H1 (cell line): ENCODE results near the gene TSGA10IP. TPM values are rescaled to one million over a fixed set of nuclear protein-coding genes. Genes with fewer than 3 reads are reported as not detected.

Experiments used
- CTCF ChIA-PET: fragments of 300-600 bp; sonication (Branson Sonifier 250); formaldehyde crosslinking; loops from one replicate; lab custom pipeline; 2021; ENCODE audit not compliant: partially characterized antibody; lab: Charles Lee
- POLR2A ChIA-PET: fragments of 300-600 bp; sonication (Branson Sonifier 250); formaldehyde crosslinking; loops from one replicate; lab custom pipeline; 2021; ENCODE audit warnings: inconsistent platforms; ENCODE audit not compliant: partially characterized antibody; lab: Charles Lee
- DNase-seq, 2 experiments: peaks; one replicate each; pipeline versions ENCODE4 v3.0.0 to v3.0.0-alpha.2; 2010 to 2022; ENCODE audit warnings: low spot score in 2 of 2, low read depth in 1 of 2, mixed read lengths in 1 of 2
- FAIRE-seq: peaks from 2 replicates; lab custom pipeline; 2011; peaks lifted over from hg19 to GRCh38; lab: Jason Lieb, UNC
- H2AFZ ChIP-seq: 2 replicates; pipeline ENCODE4 v1.8.1; 2012; ENCODE audit warnings: low read length, inconsistent platforms
- H2AK5ac ChIP-seq: 2 replicates; pipeline ENCODE4 v1.6.1; 2013; ENCODE audit warnings: low read depth, low read length
- H2BK120ac ChIP-seq: replicated peaks from 2 replicates; pipeline ENCODE3; 2013; ENCODE audit warnings: low read depth, low read length, inconsistent platforms
- H2BK12ac ChIP-seq: 2 replicates; pipeline ENCODE4 v1.6.1; 2013; ENCODE audit warnings: low read depth, low read length
- H2BK15ac ChIP-seq: 2 replicates; pipeline ENCODE4 v1.6.1; 2013; ENCODE audit warnings: low read length
- H2BK20ac ChIP-seq: 2 replicates; pipeline ENCODE4 v1.6.1; 2013; ENCODE audit warnings: low read length
- H2BK5ac ChIP-seq: 2 replicates; pipeline ENCODE4 v1.6.1; 2013; ENCODE audit warnings: low read depth, low read length
- H3K14ac ChIP-seq: 2 replicates; pipeline ENCODE4 v1.6.1; 2013; ENCODE audit warnings: inconsistent platforms; ENCODE audit not compliant: insufficient read length
- H3K18ac ChIP-seq: 2 replicates; pipeline ENCODE4 v1.6.1; 2013; ENCODE audit warnings: low read length; ENCODE audit errors: extremely low read depth
- H3K23ac ChIP-seq: 2 replicates; pipeline ENCODE4 v1.6.1; 2013; ENCODE audit warnings: inconsistent platforms; ENCODE audit not compliant: insufficient read length
- H3K23me2 ChIP-seq: 2 replicates; pipeline ENCODE4 v1.6.1; 2013; ENCODE audit warnings: low read depth, low read length
- H3K27ac ChIP-seq: 2 replicates; pipeline ENCODE4 v1.6.1; 2011; ENCODE audit warnings: low read depth, low read length, inconsistent platforms
- H3K27me3 ChIP-seq, 4 experiments: replicated peaks in 1 of 4; 1 replicate in 1 of 4; 2 replicates in 3 of 4; pipeline versions ENCODE4 v1.6.1 to v1.8.1; 2011 to 2013; ENCODE audit warnings: low read length in 3 of 4, mild to moderate bottlenecking in 3 of 4, inconsistent platforms in 2 of 4, mixed read lengths in 2 of 4, moderate library complexity in 1 of 4; ENCODE audit not compliant: control insufficient read depth in 3 of 4, insufficient read depth in 3 of 4; ENCODE audit errors: extremely low read depth in 1 of 4
- H3K36me3 ChIP-seq, 4 experiments: 2 replicates each; pipeline versions ENCODE4 v1.6.1 to v1.8.1; 2011 to 2013; ENCODE audit warnings: mild to moderate bottlenecking in 4 of 4, low read length in 3 of 4, moderate library complexity in 2 of 4, control low read depth in 1 of 4, inconsistent platforms in 1 of 4; ENCODE audit not compliant: insufficient read depth in 4 of 4, control insufficient read depth in 2 of 4
- H3K4ac ChIP-seq: replicated peaks from 2 replicates; pipeline ENCODE3; 2013; ENCODE audit warnings: low read length, low read depth, mixed read lengths, inconsistent platforms; ENCODE audit not compliant: insufficient read length
- H3K4me1 ChIP-seq, 4 experiments: replicated peaks in 1 of 4; 1 replicate in 1 of 4; 2 replicates in 3 of 4; pipeline versions ENCODE4 v1.6.1 to v1.8.1; 2011 to 2013; ENCODE audit warnings: low read length in 3 of 4, inconsistent platforms in 2 of 4, mixed read lengths in 1 of 4; ENCODE audit not compliant: insufficient read depth in 4 of 4, control insufficient read depth in 3 of 4
- H3K4me2 ChIP-seq, 2 experiments: 2 replicates each; pipeline versions ENCODE4 v1.6.1 to v1.8.1; 2011 to 2013; ENCODE audit warnings: low read depth in 2 of 2, low read length in 2 of 2, control low read depth in 1 of 2, inconsistent platforms in 1 of 2, mild to moderate bottlenecking in 1 of 2; ENCODE audit not compliant: insufficient read depth in 1 of 2
- H3K4me3 ChIP-seq, 4 experiments: fragments of 200-600, 300-600 bp in 1 of 4; sonication (generic), shearing (Covaris generic), sonication (Bioruptor Twin) in 1 of 4; 2 replicates each; pipeline versions ENCODE4 v1.5.1 to v1.8.1; 2011 to 2016; ENCODE audit warnings: low read length in 4 of 4, low read depth in 3 of 4, control low read depth in 2 of 4, inconsistent platforms in 2 of 4, mild to moderate bottlenecking in 2 of 4, mixed read lengths in 1 of 4, moderate library complexity in 1 of 4; ENCODE audit not compliant: insufficient read depth in 2 of 4; ENCODE audit errors: extremely low read depth in 1 of 4
- H3K56ac ChIP-seq: replicated peaks from 2 replicates; pipeline ENCODE3; 2013; ENCODE audit warnings: low read depth, mild to moderate bottlenecking, mixed read lengths, low read length, inconsistent platforms; ENCODE audit not compliant: insufficient read length
- H3K79me1 ChIP-seq: 2 replicates; pipeline ENCODE4 v1.6.1; 2013; ENCODE audit warnings: low read depth, low read length, control low read depth
- H3K79me2 ChIP-seq, 2 experiments: 2 replicates each; pipeline versions ENCODE4 v1.6.1 to v1.8.1; 2012 to 2013; ENCODE audit warnings: low read length in 2 of 2, mild to moderate bottlenecking in 2 of 2, inconsistent platforms in 1 of 2; ENCODE audit not compliant: insufficient read depth in 2 of 2, control insufficient read depth in 1 of 2
- H3K9ac ChIP-seq, 4 experiments: replicated peaks in 1 of 4; 1 replicate in 1 of 4; 2 replicates in 3 of 4; pipeline versions ENCODE4 v1.6.1 to v1.8.1; 2011 to 2013; ENCODE audit warnings: low read depth in 3 of 4, low read length in 3 of 4, control low read depth in 2 of 4, mild to moderate bottlenecking in 2 of 4, moderate library complexity in 2 of 4, inconsistent platforms in 1 of 4; ENCODE audit errors: extremely low read depth in 1 of 4
- H3K9me3 ChIP-seq, 2 experiments: 2 replicates each; pipeline versions ENCODE4 v1.6.1 to v1.8.1; 2012 to 2013; ENCODE audit warnings: mild to moderate bottlenecking in 2 of 2, moderate library complexity in 2 of 2, control low read depth in 1 of 2, inconsistent platforms in 1 of 2, low read depth in 1 of 2, low read length in 1 of 2, mixed read lengths in 1 of 2; ENCODE audit not compliant: insufficient read depth in 2 of 2
- H4K20me1 ChIP-seq, 2 experiments: replicated peaks in 1 of 2; 2 replicates each; pipeline versions ENCODE3 to v1.8.1; 2011 to 2013; ENCODE audit warnings: inconsistent platforms in 2 of 2, low read length in 2 of 2, mild to moderate bottlenecking in 1 of 2; ENCODE audit not compliant: insufficient read depth in 2 of 2, control insufficient read depth in 1 of 2
- H4K5ac ChIP-seq: 2 replicates; pipeline ENCODE4 v1.6.1; 2013; ENCODE audit warnings: low read length, low read depth, mixed read lengths, inconsistent platforms; ENCODE audit not compliant: insufficient read length
- H4K8ac ChIP-seq: 2 replicates; pipeline ENCODE4 v1.8.0; 2013; ENCODE audit warnings: mild to moderate bottlenecking, moderate library complexity, low read length, inconsistent platforms; ENCODE audit not compliant: insufficient read depth; ENCODE audit errors: extremely low read depth
- H4K91ac ChIP-seq: replicated peaks from 2 replicates; pipeline ENCODE3; 2013; ENCODE audit warnings: low read length, mixed read lengths, inconsistent platforms; ENCODE audit not compliant: insufficient read length
- PHF8 ChIP-seq: fragments of 200-600 bp; sonication (generic); conservative IDR thresholded peaks from 2 replicates; pipeline ENCODE4 v1.7.1; 2012; ENCODE audit warnings: low read depth, mild to moderate bottlenecking, inconsistent platforms, low read length, moderate library complexity
- POLR2AphosphoS5 ChIP-seq: IDR thresholded peaks from 2 replicates; pipeline ENCODE4 v1.6.1; 2011; ENCODE audit warnings: low read depth, low read length
- SUZ12 ChIP-seq: fragments of 200-600 bp; sonication (generic); IDR thresholded peaks from 2 replicates; pipeline ENCODE4 v1.6.1; 2012; ENCODE audit warnings: mild to moderate bottlenecking, inconsistent platforms, low read length, moderate library complexity, mixed read lengths
- WGBS, 2 experiments: shearing (Covaris generic) in 1 of 2; methylation state at CpG; one replicate each; pipeline versions ENCODE4 v1.1.6 to v1.1.7; 2013 to 2015; ENCODE audit warnings: low lambda C conversion rate in 2 of 2, mixed read lengths in 2 of 2, inconsistent platforms in 1 of 2, low coverage in 1 of 2, missing lambda C conversion rate in 1 of 2; ENCODE audit not compliant: insufficient replicate concordance in 2 of 2, insufficient coverage in 1 of 2, insufficient read length in 1 of 2; ENCODE audit errors: extremely low coverage in 1 of 2, missing lambda C conversion rate in 1 of 2; 5-methylcytosine and 5-hydroxymethylcytosine counted together
- polyA plus RNA-seq, 7 experiments: library from polyadenylated mRNA; depleted of rRNA in 3 of 7; stranded (reverse) in 5 of 7; unstranded in 2 of 7; fragments of >200 nt in 5 of 7; fragments of 200-250 nt in 2 of 7; gene quantifications; 1 replicate in 5 of 7; 2 replicates in 1 of 7; 4 replicates in 1 of 7; pipeline versions ENCODE4 v1.2.1 to v1.2.3, GENCODE V29; 2011 to 2013; ENCODE audit warnings: missing spikeins in 2 of 7, mixed read lengths in 2 of 7
- total RNA-seq: library from RNA; stranded (reverse); fragmentation: NEBNext Ultra II Directional; extraction: Animal tissue kit (Norgen Biotek cat#: 25700); gene quantifications from 2 replicates; pipeline ENCODE4 v1.2.1, GENCODE V29; 2021

Gene TSGA10IP
- total and polyA plus RNA-seq, 2 of the 8 experiments (the other 6 are each of a cell fraction or from before 2014, with no cell fraction given): 1.9 to 6.0 TPM

DNA sequence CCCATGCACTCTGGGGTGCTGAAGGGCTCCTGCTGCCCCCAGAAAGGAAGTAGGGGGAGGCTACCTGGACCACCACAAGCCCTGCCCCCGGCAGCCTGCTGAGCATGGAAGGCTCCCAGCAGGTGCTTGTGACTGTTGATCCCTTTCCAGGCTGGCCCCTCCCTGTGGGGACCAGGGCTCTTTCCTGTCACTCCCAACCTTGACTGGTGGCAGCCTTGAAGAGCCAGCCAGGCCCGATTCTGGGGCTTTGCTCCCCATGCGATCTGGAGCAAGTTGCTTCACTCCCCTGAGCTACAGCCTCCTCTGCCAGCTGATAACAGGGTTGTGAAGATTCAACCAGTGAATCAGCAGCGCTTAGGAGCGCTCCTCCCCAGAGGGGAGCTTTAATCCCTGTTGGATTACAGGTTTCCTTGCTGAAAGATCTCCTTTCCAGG lies 61.9 kb downstream of the TSGA10IP start:
- POLR2A ChIA-PET: interaction anchor here (0.6 to 1.8 kb wide), 5 partner anchors 44 to 147 kb away, joined by 3 to 4 read pairs (median 4); partner anchors contain the start of gene MUS81
- H3K9ac ChIP-seq: no peak overlapping the region
- FAIRE-seq: no peak

More for the DNA sequence above, 61.9 kb downstream of the TSGA10IP start:
- H2BK20ac ChIP-seq: no peak overlapping the region
- H3K79me1 ChIP-seq: peaks cover 8% of the 10 kb centered on the region
- WGBS, 2 experiments: 81% methylated on average over 5 of the region's 5 CpGs; no CpG with 5 or more reads in 1 of the 2 experiments
- no peak for DNase-seq
- H3K56ac ChIP-seq: no peak overlapping the region
- H4K91ac ChIP-seq: peak overlapping the region; percentile 30
- H3K18ac ChIP-seq: no peak overlapping the region
- CTCF ChIA-PET: interaction anchor here (0.7 to 3.1 kb wide), 4 partner anchors 15 to 106 kb away, joined by 3 to 15 read pairs (median 6); no protein-coding TSS in a partner anchor
- H2BK15ac ChIP-seq: no peak overlapping the region
- peaks cover 0 to 9% of the 10 kb centered on the region in 2 experiments; a peak in 2 of 4 replicates for H3K79me2 ChIP-seq
- H2AK5ac ChIP-seq: no peak overlapping the region
- no peak overlapping the region for H3K4me2 ChIP-seq
- no peaks in the 10 kb centered on the region for H3K9me3 ChIP-seq
- no peak overlapping the region for H3K27ac ChIP-seq
- H2BK120ac ChIP-seq: no peak overlapping the region
- no peak overlapping the region for H4K8ac ChIP-seq
- no peak overlapping the region for H3K4ac ChIP-seq
- H2BK5ac ChIP-seq: no peak overlapping the region; the same call in 1 of the 2 replicates
- H3K27me3 ChIP-seq: peaks cover 6 to 17% (median 14%) of the 10 kb centered on the region in 4 experiments
- H3K23ac ChIP-seq: no peak overlapping the region
- peak overlapping the region; percentile 71; the same call in 1 of the 2 replicates for H2BK12ac ChIP-seq
- no peak overlapping the region for H3K14ac ChIP-seq
- H4K20me1 ChIP-seq: peaks cover 0 to 4% of the 10 kb centered on the region in 2 experiments
- H3K36me3 ChIP-seq: peaks cover 0 to 10% (median 4%) of the 10 kb centered on the region in 4 experiments; a peak in 5 of 8 replicates
- H4K5ac ChIP-seq: no peak overlapping the region
- H3K23me2 ChIP-seq: peaks cover 2% of the 10 kb centered on the region; the same call in 1 of the 2 replicates
- no peak for TF ChIP-seq SUZ12
- peak; percentile 6; the same call in 1 of the 2 replicates for TF ChIP-seq POLR2AphosphoS5
- no peak for TF ChIP-seq PHF8
- TF ChIP-seq, all 59 proteins: peak for 1
- Histone ChIP-seq H3K4me3 (no peak overlapping the region; a peak in 1 of 8 replicates), H3K4me1 (peaks cover 0 to 21% (median 8%) of the 10 kb centered on the region in 4 experiments; a peak in 5 of 7 replicates), H2AFZ (no peak overlapping the region)
